NCI-H1436 (cell line): ENCODE data around the gene XPNPEP1.
A peak's percentile ranks its signal among the peaks of the same experiment; 100 is the strongest.

Experiments
- DNase-seq: peaks from one replicate; lab custom pipeline; 2025; lab: John Stamatoyannopoulos, UW

Gene XPNPEP1

GRCh38 chr10:109922976-109923921 is at the start of gene XPNPEP1:
Gene XPNPEP1, minus strand, starts transcription at chr10:109923511. Its CDS starts 78 bp downstream, at chr10:109923433.
- DNase-seq = peak; percentile 90

- no peak for DNase-seq
Measured at GRCh38 chr10:109972372-109973001, 49.2 kb upstream of the XPNPEP1 start.

- DNase-seq = no peak
Measured at GRCh38 chr10:109971634-109972033, 48.3 kb upstream of the XPNPEP1 start.

GRCh38 chr10:109969760-109970346 is 46.5 kb upstream of the XPNPEP1 start:
- no peak for DNase-seq

- DNase-seq = no peak
Measured at GRCh38 chr10:109968953-109969759, 45.8 kb upstream of the XPNPEP1 start.

- no peak for DNase-seq
Measured at GRCh38 chr10:109967739-109968088, 44.4 kb upstream of the XPNPEP1 start.

- DNase-seq = no peak
Measured at GRCh38 chr10:109966961-109967738, 43.8 kb upstream of the XPNPEP1 start.

GRCh38 chr10:109964318-109964717 is 41.0 kb upstream of the XPNPEP1 start:
- no peak for DNase-seq

GRCh38 chr10:109963439-109963838 is 40.1 kb upstream of the XPNPEP1 start:
- no peak for DNase-seq

- DNase-seq = no peak
Measured at GRCh38 chr10:109962247-109962646, 38.9 kb upstream of the XPNPEP1 start.

GRCh38 chr10:109961174-109962001 is 38.1 kb upstream of the XPNPEP1 start:
- no peak for DNase-seq

GRCh38 chr10:109960682-109961081 is 37.4 kb upstream of the XPNPEP1 start:
- DNase-seq = no peak

GRCh38 chr10:109959259-109960145 is 36.2 kb upstream of the XPNPEP1 start:
- DNase-seq = no peak

GRCh38 chr10:109958059-109958458 is 34.7 kb upstream of the XPNPEP1 start:
- no peak for DNase-seq

- DNase-seq = no peak
Measured at GRCh38 chr10:109957092-109957797, 33.9 kb upstream of the XPNPEP1 start.

GRCh38 chr10:109956454-109957091 is 33.3 kb upstream of the XPNPEP1 start:
- DNase-seq = peak; percentile 47

- DNase-seq = no peak
Measured at GRCh38 chr10:109953766-109954165, 30.5 kb upstream of the XPNPEP1 start.

- DNase-seq = no peak
Measured at GRCh38 chr10:109952526-109952925, 29.2 kb upstream of the XPNPEP1 start.
